HS-27A (cell line): ENCODE results near the gene DCAF6.

ENCODE experiments used
- DNase-seq: peaks from one replicate; pipeline ENCODE4 v3.0.0-alpha.2; 2012; ENCODE audit warnings: low read depth, missing footprints

DCAF6 gene

DNA sequence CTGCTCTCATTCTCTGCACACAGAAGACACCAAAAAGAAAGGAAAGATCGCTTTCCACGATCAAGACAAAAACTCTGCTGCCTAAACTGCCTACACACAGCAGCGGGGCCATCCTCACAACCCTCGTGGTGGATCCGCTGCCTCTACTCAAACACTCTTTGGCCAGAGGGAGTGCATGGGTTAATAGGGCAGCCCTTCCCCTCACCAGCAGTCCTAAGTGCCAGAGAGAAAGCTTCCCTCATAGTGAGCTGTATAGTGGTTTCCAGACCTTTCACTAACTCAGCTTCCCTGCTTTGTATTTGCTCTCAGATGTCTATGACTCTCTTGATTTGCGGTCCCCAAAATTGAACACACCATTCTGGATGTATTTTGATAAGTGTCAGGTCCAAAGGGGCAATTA lies 169.4 kb downstream of the DCAF6 start:
- no peak for DNase-seq

DNA sequence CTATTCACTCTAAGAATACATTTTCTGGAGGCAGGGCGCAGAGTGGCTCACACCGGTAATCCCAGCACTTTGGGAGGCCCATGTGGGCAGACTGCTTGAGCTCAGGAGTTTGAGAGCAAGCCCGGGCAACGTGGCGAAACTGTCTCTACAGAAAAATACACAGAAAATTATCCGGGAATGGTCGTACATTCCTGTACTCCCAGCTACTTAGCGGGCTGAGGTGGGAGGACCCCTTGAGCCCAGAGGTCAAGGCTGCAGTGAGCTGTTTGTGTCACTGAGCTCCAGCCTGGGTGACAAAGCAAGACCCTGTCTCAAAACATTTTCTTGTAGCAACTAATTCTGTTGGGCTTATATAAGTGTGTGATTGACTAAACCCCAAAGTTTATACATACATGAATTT lies 169.8 kb downstream of the DCAF6 start:
- no peak for DNase-seq

- DNase-seq: no peak
These were observed 174.5 kb downstream of the DCAF6 start for GRCh38 chr1:168110896-168111545.

GRCh38 chr1:168112673-168113305 lies 176.3 kb downstream of the DCAF6 start:
- DNase-seq: peak; percentile 39

DNA sequence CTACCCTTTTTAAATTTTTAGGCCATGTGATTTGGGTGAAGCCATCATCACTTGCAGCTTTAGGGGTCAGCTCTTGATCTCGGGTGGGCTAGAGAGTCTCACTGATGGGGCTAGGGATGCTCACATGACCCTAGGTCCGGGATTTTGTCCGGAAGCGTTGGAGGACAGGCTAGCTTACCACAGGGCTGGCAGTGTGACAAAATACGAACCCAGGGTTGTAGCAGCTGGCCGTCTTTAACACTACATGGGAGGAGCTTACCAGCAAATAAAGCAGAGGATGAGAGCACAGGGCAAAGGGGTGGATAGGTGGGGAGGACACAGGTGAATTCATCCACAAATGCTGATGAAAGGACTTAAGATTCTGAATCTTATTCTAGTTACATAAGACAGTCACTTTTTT lies 178.4 kb downstream of the DCAF6 start:
- no peak for DNase-seq

- DNase-seq: no peak
These were observed 179.9 kb downstream of the DCAF6 start for GRCh38 chr1:168116327-168116799.

DNA sequence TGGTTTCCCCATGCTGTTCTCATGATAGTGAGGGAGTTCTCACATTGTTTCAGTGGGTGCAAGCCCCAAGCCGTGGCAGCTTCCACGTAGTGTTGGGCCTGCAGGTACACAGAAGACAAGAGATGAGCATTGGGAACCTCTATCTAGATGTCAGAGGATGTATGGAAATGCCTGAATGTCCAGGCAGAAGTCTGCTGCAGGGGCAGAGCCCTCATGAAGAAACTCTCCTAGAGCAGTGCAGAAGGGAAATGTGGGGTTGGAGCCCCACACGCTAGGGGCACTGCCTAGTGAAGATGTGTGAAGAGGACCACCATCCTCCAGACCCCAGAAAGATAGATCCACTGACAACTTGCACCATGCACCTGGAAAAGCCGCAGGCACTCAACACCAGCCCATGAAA lies 183.3 kb downstream of the DCAF6 start:
- DNase-seq: no peak

DNA sequence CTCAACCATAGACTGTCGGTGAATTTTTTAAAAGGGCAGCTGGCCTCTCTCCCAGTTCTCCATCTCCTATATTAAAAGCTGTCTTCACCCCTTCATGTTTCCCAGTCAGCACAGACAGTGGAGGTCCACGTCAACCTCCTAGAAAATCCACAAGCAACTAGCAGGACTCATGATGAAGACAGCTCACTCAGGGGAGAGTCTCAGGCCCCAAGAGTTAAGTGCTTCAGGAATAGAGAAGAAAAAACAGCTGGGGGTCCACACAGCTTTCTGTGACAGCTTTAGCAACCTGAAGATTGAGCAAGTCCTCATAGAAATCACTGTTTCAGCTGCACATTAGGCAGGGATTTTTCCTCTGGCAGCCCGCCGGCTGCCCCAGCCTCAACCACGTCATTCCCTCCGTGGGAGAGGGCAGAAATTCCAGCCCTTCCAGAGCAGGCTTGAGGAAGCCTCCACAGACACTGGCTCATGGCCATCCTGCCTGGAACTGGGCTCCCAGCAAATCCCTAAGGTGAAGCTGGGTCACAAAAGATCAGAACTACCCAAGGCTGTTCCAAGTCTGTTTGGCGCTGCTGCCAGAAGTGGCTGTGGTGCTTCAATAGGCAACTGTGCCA lies 185.0 kb downstream of the DCAF6 start:
- DNase-seq: no peak

DNA sequence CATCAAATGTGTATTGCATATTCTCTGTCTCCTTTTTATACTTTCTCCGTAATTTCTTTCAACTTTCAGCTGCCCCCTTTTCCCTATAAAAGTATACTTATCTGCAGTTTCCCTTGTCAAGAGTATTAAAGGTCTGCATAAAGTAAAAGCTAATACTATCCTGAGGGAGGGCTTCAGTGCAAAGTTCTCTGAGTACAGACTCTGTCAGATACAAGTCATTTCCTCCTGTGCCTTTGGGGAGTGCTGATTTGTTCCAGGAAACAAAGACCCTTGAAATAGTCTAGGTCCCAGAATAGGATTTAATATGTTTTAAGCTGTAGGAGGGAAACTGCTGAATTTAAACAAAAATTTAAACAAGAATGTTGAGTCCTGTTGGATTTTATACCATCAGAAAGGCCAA lies 188.6 kb downstream of the DCAF6 start:
- DNase-seq: no peak
